Coronary artery (tissue), 2 donors: Measurements from ENCODE around the gene HMGCR.

ENCODE experiments used
- DNase-seq: peaks from one replicate; pipeline ENCODE4 v3.0.0-alpha.2; 2017; ENCODE audit warnings: low spot score
- H3K27ac ChIP-seq, 2 donors: fragments of 200-600 bp; sonication (generic); one replicate each; pipeline ENCODE4 v1.5.1; 2016 to 2019
- H3K4me3 ChIP-seq: fragments of 200-600 bp; sonication (generic); 2 replicates; pipeline ENCODE4 v1.5.1; 2016; ENCODE audit warnings: mild to moderate bottlenecking, moderate library complexity
- CTCF ChIP-seq: fragments of 200-600 bp; sonication (generic); IDR thresholded peaks from one replicate; pipeline ENCODE4 v1.5.1; 2019; ENCODE audit warnings: antibody characterized with exemption

Gene HMGCR

GRCh38 chr5:75361310-75361709 is 24.3 kb downstream of the HMGCR start:
- no peak overlapping the region for H3K27ac ChIP-seq
- no peak for TF ChIP-seq CTCF
- DNase-seq = no peak
- H3K4me3 ChIP-seq = no peak overlapping the region

DNA sequence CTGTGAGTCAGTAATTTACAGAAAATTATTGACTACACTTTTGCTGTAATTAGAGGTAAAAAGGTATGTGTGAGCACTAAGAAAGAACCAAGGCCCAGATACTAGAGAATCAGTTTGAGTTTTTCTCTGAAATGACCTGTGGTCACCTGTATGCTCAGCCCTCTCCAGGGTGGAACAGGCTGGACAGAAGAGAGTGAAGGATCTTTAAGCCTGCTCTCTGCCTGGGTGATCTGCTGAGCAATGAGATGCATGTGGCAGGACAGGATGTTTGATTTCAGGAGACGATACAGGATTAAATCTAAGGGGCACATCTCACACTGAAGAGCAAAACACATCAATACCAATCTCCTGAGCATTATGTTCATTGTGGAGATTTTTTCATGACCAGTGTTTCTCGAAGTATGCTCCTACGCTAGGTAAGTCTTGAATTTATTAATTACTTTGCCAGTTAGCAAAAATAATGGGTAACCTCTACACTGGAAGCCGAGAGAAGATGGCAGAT is 25.5 kb downstream of the HMGCR start:
- H3K27ac ChIP-seq = no peak overlapping the region
- H3K4me3 ChIP-seq = no peak overlapping the region
- TF ChIP-seq CTCF = no peak
- no peak for DNase-seq

DNA sequence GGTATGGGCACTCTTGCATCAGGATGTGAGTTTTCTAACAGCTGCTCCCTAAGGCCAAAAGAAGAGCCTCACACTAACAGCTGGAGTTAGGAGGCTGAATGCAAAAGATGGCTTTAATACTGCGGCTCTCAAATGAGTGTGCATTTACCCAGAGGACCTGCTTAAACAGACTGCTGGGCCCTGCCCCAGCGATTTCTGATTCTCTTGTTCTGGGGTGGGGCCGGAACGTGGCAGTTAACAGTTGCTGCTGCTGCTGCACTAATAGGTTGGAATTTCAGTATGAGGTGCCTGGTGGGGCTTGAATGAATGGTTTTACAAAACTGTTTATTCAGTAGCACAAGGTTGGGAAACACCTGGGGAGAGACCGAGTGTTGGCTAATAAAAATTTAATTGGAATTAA is 26.1 kb downstream of the HMGCR start:
- Histone ChIP-seq H3K4me3 (no peak overlapping the region), H3K27ac (no peak overlapping the region)
- DNase-seq = no peak
- no peak for TF ChIP-seq CTCF

GRCh38 chr5:75363726-75364495 is 26.9 kb downstream of the HMGCR start:
- Histone ChIP-seq H3K4me3 (no peak overlapping the region), H3K27ac (no peak overlapping the region)
- DNase-seq = no peak
- no peak for TF ChIP-seq CTCF

- Histone ChIP-seq H3K27ac (no peak overlapping the region), H3K4me3 (no peak overlapping the region)
- no peak for TF ChIP-seq CTCF
- no peak for DNase-seq
These were observed 27.7 kb downstream of the HMGCR start for GRCh38 chr5:75364571-75365280.

DNA sequence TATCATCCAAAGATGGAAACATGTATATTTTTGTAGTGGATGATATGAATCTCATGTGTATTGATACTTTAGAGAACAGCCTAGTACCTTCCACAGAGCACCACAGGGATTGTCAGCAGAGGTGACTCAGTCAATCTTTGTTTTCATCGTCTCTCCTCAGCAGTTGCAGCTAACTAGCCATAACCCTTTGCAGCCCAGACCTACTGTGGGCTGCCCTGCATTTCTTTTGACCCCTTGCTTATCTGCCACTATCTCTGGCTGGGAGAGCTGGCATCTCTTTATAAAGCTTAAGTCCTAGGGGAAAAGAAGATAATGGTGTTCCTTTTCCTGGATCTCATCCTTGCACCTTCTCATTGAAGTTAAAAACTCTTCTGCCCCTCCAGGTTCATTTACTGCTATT is 28.7 kb downstream of the HMGCR start:
- H3K4me3 ChIP-seq = no peak overlapping the region
- TF ChIP-seq CTCF = no peak
- H3K27ac ChIP-seq = no peak overlapping the region
- no peak for DNase-seq

DNA sequence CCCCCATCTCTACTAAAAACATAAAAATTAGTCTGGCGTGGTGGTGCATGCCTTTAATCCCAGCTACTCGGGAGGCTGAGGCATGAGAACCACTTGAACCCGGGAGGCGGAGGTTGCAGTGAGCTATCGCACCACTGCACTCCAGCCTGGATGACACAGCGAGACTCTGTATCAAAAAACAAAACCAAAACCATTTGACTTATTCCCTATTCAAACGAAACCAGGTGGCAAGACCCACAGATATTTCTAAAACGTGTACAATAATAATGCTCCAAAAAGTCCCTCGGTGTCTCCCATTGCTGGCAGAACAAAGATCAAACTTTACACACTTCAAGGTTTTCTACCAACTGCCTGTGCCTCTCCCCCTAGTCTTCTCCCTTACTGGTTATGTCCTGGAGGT is 29.8 kb downstream of the HMGCR start:
- DNase-seq = no peak
- Histone ChIP-seq H3K27ac (no peak overlapping the region), H3K4me3 (no peak overlapping the region)
- no peak for TF ChIP-seq CTCF
